ENCODE results near the gene ERN2. TPM values are rescaled to one million over a fixed set of nuclear protein-coding genes. Genes with fewer than 3 reads are reported as not detected.

The ERN2 gene
- total and polyA plus RNA-seq, 2 of the 13 experiments (the other 11 are each of a cell fraction or from before 2014, with no cell fraction given): 2.2 to 3.5 TPM

- TF ChIP-seq ARID5B (CRISPR knock-in tag; IDR thresholded peaks at IDR 0.05) (peak; percentile 43), ZSCAN22 (CRISPR knock-in tag; IDR thresholded peaks at IDR 0.05) (no peak), ZNF646 (CRISPR knock-in tag; IDR thresholded peaks at IDR 0.05) (no peak), KLF6 (CRISPR knock-in tag; IDR thresholded peaks at IDR 0.05) (peak; percentile 92; the same call in 1 of the 2 replicates), ZNF660 (CRISPR knock-in tag; IDR thresholded peaks at IDR 0.05; ENCODE audit: borderline replicate concordance, low read depth) (0 out of 2 replicates have a peak, but pooled peaks have one; percentile 16), ZNF773 (CRISPR knock-in tag; IDR thresholded peaks at IDR 0.05; ENCODE audit: borderline replicate concordance) (peak; percentile 11; the same call in 1 of the 2 replicates), MAZ (IDR thresholded peaks at IDR 0.05; ENCODE audit: borderline replicate concordance, low read depth, low read length) (no peak), MAZ (CRISPR knock-in tag; IDR thresholded peaks at IDR 0.05; ENCODE audit: low read depth) (peak; percentile 62), ESRRA (CRISPR knock-in tag; IDR thresholded peaks at IDR 0.05; ENCODE audit: low read depth) (0 out of 2 replicates have a peak, but pooled peaks have one; percentile 31), ZFY (CRISPR knock-in tag; IDR thresholded peaks at IDR 0.05) (no peak), CAMTA2 (CRISPR knock-in tag; IDR thresholded peaks at IDR 0.05; ENCODE audit: borderline replicate concordance) (peak; percentile 94; the same call in 1 of the 2 replicates), ZNF260 (CRISPR knock-in tag; IDR thresholded peaks at IDR 0.05; ENCODE audit: borderline replicate concordance, low read depth) (no peak), ERF (CRISPR knock-in tag; IDR thresholded peaks at IDR 0.05) (peak; percentile 87), TERF1 (CRISPR knock-in tag; IDR thresholded peaks at IDR 0.05) (peak; percentile 99)
Observed at GRCh38 chr16:23678430-23679273, 34.4 kb downstream of the ERN2 start, which contains the start of gene PLK1 (continued).

Measured in HepG2 (cell line).